ENCODE results near the gene MMD.

- TF ChIP-seq CTCF (IDR thresholded peaks at IDR 0.05) (no peak), POLR2A (IDR thresholded peaks at IDR 0.05) (no peak)
These were observed 77.6 kb downstream of the MMD start for GRCh38 chr17:55343900-55344513.

Data from testis (tissue), 2 donors.